HG03097 (cell line): Measurements from ENCODE around the gene SRP14.
"Not testable (repeated sequence)": the region's sequence is repeated elsewhere in the genome, so short reads cannot be mapped to it uniquely, and the experiment has no call there.

ENCODE experiments used
- ATAC-seq: cut with Tn5 transposase; IDR thresholded peaks from one replicate; pipeline ENCODE4 v1.9.1; 2021; ENCODE audit not compliant: unreplicated experiment, low FRiP score

Gene SRP14

GRCh38 chr15:40032125-40032839, 6.7 kb downstream of the SRP14 start:
- no peak for ATAC-seq

- ATAC-seq = no peak
Measured at GRCh38 chr15:40031300-40031699, 7.7 kb downstream of the SRP14 start.

GRCh38 chr15:40029979-40030893, 8.7 kb downstream of the SRP14 start:
- no peak for ATAC-seq

- no peak for ATAC-seq
Measured at GRCh38 chr15:40028853-40029252, 10.1 kb downstream of the SRP14 start.

- ATAC-seq = no peak
Measured at GRCh38 chr15:40028193-40028592, 10.8 kb downstream of the SRP14 start.

- no peak for ATAC-seq
Measured at GRCh38 chr15:40016224-40016865, 22.6 kb downstream of the SRP14 start.

GRCh38 chr15:40014390-40014789, 24.6 kb downstream of the SRP14 start:
- no peak for ATAC-seq

GRCh38 chr15:40013372-40013771, 25.6 kb downstream of the SRP14 start:
- not testable (repeated sequence) for ATAC-seq

GRCh38 chr15:40011303-40011702, 27.7 kb downstream of the SRP14 start:
- no peak for ATAC-seq

GRCh38 chr15:40010686-40011085, 28.3 kb downstream of the SRP14 start:
- no peak for ATAC-seq

GRCh38 chr15:40008061-40008765, 30.8 kb downstream of the SRP14 start:
- ATAC-seq = no peak

GRCh38 chr15:40006646-40007045, 32.3 kb downstream of the SRP14 start:
- ATAC-seq = no peak

- ATAC-seq = no peak
Measured at GRCh38 chr15:40006003-40006402, 33.0 kb downstream of the SRP14 start.

- no peak for ATAC-seq
Measured at GRCh38 chr15:40003116-40003916, 35.7 kb downstream of the SRP14 start.

GRCh38 chr15:40002295-40002694, 36.7 kb downstream of the SRP14 start:
- ATAC-seq = no peak

- no peak for ATAC-seq
Measured at GRCh38 chr15:39999538-40000200, 39.3 kb downstream of the SRP14 start.

- no peak for ATAC-seq
Measured at GRCh38 chr15:39998511-39999077, 40.4 kb downstream of the SRP14 start.

- ATAC-seq = no peak
Measured at GRCh38 chr15:39997639-39998038, 41.3 kb downstream of the SRP14 start.

GRCh38 chr15:39997031-39997430, 42.0 kb downstream of the SRP14 start:
- no peak for ATAC-seq
